GM19455 (cell line): Measurements from ENCODE around the gene WDPCP.
A peak's percentile ranks its signal among the peaks of the same experiment; 100 is the strongest.
"Not testable (repeated sequence)": the region's sequence is repeated elsewhere in the genome, so short reads cannot be mapped to it uniquely, and the experiment has no call there.

Experiments
- ATAC-seq: cut with Tn5 transposase; IDR thresholded peaks from one replicate; pipeline ENCODE4 v1.9.1; 2021; ENCODE audit not compliant: unreplicated experiment

The WDPCP gene

DNA sequence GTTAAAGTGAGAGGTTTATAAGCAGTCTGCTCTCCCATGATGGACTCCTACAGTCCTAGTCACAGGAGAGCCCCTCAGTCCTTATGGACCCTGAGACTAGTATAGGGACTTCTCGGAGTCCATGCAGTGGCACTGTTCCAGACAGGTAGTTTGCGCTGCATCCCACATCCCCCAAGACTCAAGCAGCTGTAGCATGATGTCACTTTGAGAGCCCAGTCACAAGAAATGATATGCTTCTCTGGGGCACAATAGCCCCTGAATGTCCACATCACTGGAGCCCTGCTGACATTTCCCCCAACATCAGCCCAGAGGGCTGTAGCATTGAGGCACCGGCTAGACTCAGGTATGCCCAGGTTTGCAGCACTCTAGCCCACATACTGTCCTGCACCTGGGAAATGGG lies 317.6 kb downstream of the WDPCP start:
- ATAC-seq = no peak

DNA sequence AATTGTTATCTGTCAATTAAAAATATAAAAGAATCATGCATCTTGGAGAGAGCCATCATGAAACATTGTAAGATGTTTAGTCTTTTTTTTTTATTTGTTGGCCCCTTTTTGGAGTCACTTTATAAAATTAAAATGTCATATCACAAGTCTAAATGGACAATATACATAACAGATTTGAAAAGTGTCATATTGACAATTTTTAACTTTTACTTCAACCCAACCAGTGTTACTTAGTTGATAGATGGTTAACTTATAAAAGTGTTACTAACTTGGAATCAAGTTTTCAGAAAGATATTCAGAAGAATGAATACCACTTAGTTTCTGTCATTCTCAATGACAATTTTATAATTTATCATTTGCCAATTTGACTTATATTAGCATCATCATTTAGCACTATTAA lies 319.3 kb downstream of the WDPCP start:
- no peak for ATAC-seq

DNA sequence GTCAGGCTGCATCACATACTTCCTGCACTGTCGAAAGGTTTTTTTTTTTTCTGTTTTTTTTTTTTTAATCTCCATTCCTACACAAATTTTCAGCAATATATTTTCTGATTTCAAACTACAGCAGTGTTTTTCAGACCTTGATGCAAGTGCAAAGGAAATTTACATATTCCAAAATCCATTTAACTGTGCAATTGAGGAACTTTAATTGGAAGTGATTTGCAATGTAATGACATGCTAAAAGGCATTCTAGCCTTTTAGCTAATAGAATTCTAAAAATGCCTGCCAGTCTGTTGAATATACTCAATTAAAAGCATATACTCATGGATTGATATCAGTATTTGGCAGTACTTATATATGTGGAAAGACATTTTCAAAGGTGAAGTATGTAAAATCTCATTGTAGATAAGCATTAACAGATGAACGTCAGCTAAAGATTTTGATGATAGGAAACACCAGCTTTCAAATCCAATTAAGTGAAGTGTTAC lies 327.1 kb downstream of the WDPCP start:
- no peak for ATAC-seq

DNA sequence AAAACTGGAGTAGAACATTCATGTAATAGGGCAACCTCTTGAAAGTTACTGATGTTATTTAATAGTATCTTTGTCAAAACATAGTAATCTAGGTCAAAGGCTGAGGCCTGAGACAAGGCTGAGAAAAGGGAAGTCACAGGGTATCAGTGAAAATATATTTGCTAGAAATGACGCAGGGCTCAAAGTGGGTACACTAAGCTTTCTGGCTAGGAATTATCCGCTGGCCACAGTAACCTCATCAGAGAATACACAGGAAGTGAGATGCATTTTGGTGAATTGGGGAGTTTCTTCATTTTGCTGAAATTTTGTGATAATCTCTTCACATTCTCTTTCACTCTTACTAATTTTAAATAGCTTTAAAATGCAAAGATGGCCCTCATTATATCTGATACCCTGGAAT lies 330.8 kb downstream of the WDPCP start:
- no peak for ATAC-seq

DNA sequence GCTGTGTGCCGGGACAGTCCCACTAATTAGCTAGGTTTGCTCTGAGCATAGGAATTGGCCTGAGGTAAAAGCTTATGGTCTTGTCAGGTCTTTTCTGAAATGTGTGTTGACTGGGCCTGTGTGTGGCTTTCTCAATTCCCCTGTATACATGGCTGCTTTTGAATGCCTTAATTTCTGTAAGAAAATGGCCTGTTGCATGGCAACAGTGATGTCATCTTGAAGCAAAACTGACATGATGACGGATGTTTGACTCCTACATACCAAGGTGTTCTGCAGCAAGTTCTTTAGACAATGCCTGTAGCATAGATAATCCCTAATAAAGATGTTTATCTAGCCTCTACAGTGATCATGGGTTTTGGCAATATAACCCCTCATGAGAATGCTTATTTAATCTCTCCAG lies 339.1 kb downstream of the WDPCP start:
- ATAC-seq = no peak

DNA sequence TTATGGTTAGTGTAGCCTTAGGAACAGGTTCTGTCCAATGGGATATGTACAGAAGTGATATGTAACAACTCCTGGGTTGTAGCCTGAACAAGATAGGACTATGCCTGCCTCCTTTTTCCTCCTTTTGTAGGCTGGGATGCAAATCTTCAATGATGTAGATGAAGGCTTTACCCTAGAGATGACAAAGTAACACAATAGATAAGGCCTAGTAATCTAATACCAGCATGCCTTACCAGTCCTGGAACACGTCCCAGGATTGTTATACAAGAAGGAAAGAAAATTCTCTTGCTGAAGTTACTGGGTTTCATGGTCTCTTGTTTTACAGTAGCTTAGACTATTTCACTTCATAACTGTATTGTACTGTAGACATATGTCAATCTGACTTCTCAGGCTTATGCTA lies 345.5 kb downstream of the WDPCP start:
- ATAC-seq = no peak

DNA sequence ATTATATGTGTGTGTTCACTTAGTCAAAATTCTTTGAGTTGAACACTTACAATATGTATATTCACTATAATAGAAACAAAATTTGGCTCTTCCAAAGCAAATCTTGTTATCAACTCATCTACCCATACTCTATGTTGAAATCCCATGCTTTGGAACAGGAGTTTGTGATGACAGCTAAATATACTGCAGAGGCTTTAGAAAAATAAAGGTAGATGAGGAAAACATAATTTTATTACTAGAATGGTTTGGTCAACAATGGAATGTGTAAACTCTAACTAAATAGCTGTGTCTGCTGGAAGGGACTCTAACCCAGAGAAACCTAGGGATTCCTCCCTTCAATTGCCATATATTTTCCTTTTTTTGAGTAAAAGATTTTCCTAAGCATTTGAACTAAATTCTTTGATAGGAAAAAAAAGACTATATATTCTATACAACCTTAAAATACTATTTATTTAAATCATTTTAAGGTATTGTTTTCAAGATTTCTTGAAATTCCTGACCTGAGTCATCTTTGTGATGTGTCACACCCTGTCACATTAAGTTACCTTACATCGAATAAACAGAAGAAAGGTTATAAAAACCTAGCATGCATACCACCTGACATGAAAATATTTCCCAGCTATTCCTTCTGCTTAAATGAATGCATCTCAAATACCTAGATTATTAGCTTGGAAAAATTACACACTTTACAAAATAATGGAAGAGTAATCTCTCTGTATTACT lies 362.2 kb downstream of the WDPCP start:
- ATAC-seq = no peak

DNA sequence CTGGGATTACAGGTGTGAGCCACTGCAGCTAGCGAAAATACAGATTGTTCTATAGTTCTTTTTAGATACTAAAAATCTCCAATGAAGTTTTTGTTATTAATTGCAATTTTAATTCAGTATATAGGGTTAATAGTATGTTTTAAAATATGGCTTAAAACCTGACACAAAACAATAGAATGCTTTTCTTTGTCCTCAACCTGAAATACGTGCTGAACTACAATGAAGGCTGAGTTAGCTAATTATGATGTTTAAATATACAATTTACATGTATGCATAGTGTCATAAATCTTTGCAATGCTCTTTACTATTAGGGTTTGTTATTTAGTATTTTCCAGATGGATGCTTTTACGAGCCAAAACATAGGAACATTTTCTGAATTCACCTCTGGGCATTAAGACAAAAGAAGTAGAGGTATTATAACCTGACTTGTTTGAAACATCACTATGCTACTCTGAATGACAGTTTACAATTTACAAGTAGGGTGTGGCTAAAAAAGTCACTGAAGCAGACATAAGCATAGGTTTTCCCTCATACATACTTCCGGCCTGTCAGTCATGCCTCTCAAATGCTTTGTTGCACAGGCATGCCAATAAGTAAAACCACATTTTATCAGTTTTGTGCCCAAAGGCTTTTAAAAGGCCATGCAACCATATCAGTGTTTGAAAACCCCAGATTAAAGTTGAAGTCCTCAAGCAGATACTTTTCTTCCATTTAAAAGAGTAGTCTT lies 369.3 kb downstream of the WDPCP start:
- ATAC-seq = no peak

DNA sequence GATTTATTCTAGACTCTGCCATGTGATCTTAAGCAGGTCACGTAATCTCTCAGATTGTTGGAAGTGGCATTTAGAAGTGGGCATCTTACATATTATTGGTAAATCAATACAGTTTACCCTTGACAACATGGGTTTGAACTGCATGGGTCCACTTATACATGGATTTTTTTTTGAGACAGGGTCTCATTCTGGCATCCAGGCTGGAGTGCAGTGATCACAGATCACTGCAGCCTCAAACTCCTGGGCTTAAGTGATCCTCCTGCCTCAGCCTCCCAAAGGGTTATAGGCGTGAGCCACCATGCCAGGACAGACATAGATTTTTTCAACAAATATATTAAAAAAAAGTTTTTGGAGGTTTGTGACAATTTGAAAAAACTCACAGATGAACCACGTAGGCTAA lies 393.0 kb downstream of the WDPCP start:
- ATAC-seq = no peak

DNA sequence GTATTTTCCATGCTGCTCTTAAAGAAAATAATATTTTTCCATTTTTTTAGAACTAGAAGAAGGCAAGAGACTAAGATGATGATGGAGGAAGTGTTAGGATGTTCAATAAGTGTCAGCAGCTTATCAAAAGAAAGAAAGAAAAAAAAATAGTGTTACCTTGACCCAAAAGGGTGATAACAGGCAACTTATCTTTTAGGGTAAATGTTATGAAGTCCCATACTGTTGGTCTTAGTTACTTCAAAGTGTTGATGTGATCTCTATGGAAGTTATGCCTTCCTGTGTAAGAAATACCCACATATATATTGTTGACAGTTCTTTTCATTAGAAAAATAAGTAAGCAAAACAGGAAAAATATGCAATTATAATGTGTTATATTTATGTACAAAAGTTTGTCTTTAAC lies 394.1 kb downstream of the WDPCP start:
- ATAC-seq = no peak

DNA sequence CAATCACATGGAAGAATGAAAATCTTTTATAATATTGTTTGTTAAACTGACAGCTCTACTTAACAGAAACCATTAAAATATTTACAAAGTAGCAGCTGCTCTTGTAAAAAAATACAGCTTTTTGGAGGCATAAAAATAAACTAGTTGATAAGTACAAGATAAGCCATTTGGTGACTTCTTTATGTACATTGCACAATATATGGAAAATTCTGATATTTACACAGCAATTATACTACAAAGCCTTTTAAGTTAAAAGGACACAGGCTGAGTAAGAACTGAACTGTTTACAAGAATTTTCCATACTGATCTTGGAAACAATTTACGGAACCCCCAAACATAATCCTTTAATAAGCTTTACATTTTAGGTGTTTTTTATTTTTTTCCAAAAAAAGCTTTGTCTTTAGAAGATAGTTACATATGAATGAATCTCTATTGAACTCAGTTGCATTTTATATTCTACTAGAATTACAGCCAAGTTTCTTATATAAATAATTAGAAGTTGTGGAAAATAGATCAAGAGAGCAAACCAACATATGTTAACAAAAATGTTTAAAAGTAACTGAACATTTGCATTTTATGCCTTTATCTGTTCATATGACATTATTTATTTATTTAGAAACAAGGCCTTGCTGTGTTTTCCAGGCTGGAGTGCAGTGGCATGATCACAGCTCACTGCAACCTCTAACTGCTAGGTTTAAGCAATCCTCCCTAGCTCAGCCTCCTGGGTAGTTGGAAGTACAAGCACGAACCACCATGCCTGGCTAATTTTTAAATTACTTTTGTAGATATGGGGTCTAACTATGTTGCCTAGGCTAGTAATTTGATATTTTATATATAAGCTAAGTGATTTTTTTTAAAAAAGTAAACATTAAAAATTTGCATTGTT lies 395.1 kb downstream of the WDPCP start:
- no peak for ATAC-seq

DNA sequence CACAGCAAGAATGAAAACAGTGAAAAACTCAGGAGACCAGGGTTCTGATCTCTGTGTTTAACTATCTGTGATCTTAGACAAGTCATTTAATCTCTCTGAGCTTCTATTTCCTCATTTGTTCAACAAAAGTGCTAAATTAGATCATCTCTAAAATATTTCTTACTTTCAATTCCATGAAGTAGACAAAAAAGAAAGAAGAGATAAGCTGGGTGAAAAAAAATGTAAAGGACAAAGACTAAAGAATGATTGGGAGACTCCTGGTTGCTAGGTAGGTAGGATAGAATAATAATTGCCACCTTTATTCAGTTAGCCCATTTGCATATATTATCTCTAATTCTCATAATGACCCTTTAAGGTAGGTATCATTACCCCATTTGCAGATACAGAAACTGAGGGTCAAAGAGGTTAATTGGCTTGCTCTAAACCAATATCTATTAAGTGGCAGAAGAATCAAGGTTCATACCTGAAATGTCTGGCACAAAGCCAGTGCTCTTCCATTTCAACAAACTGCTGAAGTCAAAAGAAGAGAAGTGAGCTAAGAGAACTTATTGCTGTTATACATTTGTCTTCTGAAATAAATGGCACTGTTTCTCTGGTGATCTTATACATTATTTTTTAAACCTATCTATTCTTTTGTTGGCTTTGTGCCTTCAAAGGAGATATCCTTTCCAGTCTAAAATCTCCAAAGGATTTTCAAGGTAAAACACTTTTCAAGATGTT lies 395.9 kb downstream of the WDPCP start:
- no peak for ATAC-seq

DNA sequence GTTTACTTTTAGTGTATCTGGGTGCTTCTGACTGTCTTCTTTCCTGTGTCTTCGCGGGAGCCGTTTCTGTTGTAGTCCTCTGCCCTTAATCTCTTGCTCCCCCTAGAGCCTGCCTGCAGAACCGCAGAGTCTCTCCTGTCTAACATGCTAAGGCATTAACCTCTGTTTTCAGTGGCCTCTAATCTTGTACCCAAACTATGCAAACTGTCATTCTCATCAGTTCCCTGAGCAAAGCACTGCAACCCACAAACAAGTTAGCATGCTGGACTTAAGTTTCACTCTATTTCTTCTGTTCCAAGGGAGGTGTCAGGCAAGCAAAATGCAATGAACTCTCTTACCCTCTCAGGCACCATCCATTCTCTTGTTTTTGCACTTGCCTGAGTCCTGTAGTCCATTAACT lies 399.3 kb downstream of the WDPCP start:
- ATAC-seq = peak; percentile 86

DNA sequence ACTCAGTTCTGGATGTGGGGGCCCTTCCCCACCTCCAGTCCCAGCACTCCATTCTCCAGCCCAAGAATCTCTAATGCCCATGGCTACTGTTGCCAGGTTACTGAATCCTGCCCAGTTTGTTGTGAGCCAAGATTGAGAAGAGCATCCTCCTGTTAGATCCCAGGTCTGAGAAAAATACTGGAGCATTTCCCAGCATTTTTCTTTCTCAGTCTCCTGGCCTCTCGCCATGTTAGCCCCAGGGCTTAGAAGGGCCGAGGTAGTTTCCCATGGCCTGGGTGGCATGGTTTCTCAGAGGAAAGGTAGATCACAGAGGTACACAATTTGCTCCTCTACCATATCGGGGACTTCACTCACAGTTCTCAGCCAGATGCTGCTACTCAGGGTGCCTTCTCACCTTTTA lies 401.9 kb downstream of the WDPCP start:
- ATAC-seq = no peak

DNA sequence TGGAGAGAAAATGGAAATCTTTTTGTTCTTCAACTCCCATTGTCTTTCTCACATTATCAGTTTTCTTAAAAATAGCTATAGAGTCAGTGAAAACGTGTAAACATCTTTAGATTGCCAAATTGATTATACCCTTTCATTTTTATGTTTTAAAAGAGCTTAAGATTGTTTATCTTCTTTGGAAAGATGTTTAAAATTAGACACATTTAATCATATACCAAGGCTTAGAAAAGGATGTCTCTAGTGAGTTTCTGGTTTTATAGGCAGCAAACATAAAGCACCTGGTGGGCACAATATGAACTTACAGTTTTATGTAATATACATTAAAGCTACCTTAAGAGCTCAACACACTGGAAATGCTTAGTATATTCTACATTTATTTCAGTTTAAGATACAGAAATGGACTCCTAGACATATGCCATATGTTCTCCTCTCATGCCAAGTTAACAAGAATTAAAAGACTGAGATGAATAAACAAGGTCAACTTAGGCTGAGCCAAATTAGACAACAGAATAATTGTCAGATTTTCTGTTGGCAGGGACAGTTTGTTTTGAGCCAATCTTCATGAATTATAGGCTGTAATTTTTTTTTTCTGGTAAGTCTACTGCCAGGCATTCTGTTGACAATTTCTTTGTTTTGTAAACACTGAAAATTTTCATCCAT lies 425.0 kb downstream of the WDPCP start:
- no peak for ATAC-seq

DNA sequence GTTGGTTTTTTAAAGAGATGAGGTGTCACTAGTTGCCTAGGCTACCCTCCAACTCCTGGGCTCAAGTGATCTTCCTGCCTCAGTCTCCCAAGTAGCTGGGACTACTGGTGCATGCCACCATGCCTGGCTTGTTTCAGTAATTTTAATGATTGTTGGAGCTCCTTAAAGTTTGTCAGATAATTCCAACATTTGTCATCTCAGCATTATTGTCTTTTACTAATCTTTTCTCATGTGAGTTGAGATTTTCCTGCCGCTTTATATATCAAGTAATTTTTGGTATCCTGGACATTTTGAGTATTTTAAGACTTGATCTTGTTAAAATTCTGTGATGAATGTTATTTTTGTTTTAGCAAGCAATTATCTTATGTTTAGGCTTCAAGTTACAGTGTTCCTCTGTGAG lies 429.0 kb downstream of the WDPCP start:
- no peak for ATAC-seq

DNA sequence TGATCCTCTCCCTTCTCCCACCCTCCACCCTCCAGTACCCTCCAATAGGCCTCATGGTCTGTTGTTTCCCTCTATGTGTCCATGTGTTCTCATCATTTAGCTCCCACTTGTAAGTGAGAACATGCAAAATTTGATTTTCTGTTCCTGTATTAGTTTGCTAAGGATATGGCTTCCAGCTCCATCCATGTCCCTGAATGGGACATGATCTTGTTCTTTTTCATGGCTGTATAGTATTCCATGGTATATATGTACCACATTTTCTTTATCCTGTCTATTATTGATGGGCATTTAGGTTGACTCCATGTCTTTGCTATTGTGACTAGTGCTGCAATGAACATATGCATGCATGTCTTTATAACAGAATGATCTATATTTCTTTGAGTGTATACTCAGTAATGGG lies 451.6 kb downstream of the WDPCP start:
- ATAC-seq = not testable (repeated sequence)

DNA sequence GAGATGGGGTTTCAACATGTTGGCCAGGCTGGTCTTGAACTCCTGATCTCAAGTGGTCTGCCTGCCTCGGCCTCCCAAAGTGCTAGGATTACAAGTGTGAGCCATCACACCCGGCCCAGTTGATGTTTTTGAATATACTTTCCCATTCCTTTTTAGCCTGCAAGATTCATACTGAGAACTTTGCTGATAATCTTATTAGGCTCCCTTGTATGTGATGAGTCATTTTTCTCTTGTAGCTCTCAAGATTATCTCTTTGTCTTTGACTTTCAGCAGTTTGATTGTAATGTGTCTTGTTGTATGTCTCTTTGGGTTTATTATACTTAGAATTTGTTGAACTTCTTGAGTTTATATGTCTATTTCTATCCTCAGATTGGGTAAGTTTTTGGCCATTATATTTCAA lies 456.3 kb downstream of the WDPCP start:
- no peak for ATAC-seq

DNA sequence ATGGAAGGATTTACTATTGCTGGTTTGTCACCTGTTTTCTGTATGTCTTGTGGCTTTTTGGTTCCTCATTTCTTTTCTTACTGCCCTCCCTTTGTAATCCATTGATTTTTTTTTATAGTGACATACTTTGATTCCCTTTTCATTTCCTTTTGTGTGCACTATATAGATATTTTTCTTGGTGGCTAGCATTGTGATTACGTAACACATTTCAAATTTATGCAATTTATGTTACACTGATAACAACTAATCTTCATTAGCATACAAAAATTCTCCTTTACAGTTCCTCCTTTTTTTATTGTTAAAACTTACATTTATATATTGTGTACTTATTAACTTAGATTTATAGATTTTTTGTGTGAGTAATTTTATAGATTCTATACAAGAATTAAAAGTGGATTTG lies 457.1 kb downstream of the WDPCP start:
- no peak for ATAC-seq

DNA sequence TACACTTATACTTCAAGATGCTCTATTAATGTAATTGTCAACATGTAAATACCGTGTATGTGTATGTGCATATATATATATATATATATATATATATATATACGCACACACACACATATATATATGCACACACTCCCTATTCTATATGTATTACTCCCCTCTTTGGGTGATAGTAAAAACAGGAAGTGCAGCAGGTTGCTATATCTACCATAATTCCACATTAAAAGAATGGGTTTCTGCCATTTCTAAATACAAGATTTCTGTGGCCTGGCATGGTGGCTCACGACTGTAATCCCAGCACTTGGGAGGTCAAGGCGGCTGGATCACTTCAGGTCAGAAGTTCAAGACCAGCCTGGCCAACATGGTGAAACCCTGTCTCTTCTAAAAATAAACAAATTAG lies 460.7 kb downstream of the WDPCP start:
- ATAC-seq = no peak
